ENCODE results near the gene ZNF207.
"Not testable (repeated sequence)": the region's sequence is repeated elsewhere in the genome, so short reads cannot be mapped to it uniquely, and the experiment has no call there.

Gene ZNF207

DNA sequence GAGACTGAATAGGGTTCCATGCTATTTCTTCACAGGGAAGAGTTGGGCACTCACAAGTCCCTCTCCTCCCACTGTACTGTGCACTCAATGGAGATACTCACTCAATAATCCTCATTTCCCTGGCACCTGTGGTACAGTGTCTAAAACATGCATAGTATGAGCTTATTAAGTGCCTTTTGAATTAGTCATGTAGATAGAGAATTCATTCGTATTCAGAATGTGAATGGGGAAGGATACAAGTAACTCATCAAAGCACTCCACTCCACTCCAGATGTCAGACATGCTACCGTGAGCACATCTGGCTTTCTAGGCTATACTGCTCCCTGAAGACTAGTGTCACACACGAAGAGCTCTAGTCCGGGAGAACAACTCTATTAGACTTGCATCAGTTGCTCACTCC lies 14.3 kb upstream of the ZNF207 start:
- DNase-seq, result no peak

DNA sequence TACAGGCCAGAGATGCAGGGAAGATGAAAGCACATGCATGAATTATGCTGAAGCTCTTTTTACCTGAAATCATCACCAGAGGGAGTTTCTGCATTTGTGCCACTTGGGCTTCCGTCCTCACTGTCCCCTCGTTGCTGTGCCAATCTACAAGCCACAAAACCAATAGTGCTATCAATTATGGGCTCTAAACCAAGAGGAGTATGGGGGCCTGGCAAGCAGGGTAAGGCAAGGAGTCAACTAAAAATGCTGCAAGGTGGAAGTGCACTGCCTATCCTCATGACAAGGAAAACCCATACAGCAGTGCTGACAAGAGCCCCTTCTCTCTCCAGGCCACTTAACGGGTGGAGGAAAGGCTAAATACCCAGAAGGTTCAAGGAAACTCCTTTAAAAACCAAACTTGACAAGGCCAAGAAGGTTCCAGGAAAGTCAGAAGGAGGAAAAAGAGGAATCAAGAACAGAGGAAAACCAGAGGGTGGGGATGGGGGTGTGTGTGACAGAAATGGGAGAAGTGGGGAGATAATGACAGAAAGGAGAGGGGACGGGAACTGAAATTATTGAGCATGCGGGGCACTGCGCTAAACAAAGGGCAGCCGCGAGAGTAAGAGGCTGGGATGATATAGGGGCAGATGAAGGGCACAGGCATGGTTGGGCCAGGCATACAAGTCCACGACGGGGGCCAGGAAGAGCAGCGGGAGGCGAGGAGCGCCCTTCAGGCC lies 8.7 kb upstream of the ZNF207 start:
- no peak for DNase-seq

DNA sequence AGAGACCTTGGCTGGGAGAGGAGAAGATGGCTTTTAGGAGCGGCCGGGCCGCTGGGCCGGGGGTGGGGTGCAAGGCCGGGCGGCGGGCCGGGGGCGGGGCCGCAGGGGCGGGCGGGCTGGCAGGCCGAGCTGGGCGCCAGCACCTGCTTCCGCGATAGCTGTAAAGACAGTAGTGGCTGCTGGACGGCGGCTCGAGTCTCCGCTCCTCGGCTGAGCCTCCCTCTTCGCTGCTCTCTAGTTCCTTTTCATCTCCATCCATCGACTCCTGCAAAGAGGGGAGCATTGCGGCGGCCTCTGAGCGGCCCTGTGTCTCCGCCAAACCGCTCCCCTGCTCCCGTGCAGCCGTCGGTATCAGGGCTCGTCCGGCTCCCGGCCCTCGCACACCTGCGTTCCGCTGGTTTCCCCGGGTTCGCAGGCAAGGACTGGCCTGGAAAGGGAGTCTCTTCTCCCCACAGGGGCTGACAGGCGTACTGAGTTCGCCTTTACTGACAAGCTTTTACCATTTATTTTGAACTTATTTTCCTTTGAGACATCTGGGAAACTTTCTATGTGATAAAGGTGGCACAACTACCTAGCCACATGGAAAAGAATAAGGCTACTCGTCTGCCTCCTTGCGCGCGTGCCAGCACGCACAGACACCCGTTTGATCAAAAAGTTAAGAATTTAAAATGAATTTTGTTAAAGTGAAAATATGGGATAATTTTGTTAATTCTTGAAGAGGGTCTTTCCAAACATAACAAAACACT lies 7.9 kb upstream of the ZNF207 start, which contains the start of gene C17orf75:
Gene C17orf75, minus strand, starts transcription at position 317 of the 746 bp plus-strand sequence. Its CDS starts 34 bp downstream, at position 283.
- DNase-seq, result no peak

DNA sequence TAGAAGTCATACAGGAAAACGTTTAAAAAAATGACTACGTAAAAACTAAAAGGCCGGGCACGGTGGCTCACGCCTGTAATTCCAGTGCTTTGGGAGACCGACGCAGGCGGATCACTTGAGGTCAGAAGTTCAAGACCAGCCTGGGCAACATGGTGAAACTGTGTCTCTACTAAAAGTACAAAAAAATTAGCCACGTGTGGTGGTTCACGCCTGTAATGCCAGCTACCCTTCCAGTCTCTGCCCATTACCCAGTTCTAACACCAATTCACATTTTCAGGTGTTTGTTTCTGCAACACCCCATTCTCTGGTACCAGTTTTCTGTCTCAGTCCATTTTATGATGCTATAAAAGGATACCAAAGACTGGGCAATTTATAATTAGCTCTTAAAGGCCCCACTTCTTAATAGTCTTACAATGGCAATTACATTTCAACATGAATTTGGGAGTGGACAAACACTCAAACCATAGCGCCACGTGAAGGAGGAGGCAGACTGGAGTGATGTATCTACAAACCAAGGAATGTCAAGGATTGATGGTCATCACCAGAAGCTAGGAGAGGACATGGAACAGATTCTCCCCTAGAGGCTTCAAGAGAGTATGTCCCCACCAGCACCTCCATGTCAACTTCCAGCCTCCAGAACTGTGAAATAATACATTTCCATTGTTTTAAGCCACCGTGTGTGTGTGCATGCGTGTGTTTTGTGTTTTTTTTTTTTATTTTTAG lies 7.2 kb upstream of the ZNF207 start:
- no peak for DNase-seq

DNA sequence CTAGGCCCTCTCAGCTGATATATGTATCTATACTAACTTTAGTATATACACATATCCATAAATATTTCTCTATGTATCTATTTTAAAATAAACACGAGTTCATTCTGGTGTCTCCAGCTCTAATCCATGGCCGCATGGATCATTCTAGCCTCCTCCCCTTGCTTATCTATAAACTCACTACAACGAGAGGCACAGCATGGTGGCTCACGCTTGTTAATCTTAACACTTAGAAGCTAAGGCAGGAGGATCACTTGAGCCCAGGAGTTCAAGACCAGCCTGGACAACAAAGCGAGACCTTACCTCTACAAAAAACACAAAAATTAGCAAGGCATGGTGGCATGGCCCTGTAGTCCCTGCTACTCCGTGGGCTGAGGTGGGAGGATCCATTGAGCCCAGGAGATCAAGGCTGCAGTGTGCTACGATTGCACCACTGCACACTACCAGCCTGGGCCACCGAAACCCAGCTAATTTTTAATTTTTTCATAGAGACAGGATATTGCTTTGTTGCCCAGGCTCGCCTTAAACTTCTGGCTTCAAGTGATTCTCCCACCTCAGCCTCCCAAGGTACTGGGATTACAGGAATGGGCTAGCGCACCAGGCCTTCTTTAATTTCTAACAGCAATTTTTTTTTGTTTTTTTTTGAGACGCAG lies 3.9 kb upstream of the ZNF207 start:
- no peak for DNase-seq

DNA sequence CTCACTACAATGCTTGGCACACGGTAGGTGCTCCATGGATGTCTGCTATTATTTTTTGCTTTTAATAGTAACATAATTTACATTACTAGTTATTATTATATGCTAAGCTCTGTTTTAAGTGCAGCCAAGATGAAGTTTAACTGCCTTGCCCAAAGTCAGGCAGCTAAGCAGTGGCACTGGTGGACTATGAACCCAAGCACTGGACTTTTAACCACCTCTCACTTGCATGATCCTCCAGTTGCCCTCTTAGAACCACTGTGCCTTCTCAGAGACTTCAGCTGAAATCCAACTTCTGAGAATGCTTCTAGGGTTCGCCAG lies 1.5 kb upstream of the ZNF207 start:
- DNase-seq, result no peak

DNA sequence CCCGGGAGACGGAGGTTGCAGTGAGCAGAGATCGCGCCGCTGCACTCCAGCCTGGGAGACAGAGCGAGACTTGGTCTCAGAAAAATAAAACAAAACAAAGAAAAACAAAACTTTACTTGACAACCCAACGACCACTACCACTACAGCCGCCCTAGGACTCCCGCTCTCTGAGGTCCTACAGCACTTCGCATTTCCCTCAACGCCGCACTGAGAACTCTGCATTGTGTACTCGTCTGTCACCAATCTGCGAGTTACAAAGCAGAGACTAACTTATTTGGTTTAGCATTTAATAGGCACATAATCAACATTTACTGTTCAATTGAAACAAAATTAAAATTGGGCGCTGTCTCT lies 479 bp upstream of the ZNF207 start:
- no peak for DNase-seq

DNA sequence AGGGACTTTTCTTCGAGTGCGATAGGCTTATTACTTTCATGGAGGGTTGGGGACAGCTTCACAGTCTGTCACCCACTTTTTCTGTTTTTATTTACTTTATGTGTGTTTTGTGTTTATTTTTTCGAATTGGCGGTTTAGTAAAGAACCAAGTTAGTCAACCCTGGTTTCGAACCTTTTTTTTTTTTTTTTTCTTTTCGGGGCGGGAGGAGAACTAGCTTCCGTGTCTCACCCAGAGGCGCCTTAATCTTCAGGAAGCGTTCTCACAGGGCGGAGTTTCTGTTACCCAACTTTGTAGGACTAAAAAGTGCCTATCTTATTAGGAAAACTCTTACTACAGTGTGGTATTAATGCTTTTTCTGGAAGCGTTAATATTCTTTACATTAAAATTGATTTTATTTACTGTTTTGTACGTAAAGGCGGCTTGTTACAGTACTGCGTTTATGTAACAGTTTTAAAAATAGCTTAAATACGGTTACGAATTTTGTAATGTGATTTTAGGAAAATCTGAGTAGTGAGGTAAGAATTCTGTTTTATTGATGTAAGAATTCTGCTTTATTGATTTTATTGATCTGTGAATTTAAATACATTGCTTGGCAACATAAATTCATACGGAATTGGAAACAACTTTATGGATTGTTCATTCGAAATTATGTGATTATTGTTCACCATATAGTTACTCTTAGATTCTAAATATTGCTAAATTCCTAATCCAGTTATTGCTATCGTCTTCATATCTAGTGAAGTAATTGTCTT lies 885 bp downstream of the ZNF207 start:
- DNase-seq, result no peak

DNA sequence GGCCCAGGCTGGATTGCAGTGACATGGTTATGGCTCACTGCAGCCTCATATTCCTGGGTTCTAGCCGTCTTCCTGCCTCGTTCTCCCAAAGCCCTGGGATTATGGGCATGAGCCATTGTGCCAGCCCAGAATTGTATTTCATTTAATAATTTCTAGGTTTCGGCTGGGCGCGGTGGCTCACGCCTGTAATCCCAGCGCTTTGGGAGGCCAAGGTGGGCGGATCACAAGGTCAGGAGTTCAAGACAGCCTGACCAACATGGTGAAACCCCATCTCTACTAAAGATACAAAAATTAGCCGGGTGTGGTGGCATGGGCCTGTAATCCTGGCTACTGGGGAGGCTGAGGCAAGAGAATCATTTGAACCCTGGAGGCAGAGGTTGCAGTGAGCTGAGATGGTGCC lies 2.8 kb downstream of the ZNF207 start:
- not testable (repeated sequence) for DNase-seq

DNA sequence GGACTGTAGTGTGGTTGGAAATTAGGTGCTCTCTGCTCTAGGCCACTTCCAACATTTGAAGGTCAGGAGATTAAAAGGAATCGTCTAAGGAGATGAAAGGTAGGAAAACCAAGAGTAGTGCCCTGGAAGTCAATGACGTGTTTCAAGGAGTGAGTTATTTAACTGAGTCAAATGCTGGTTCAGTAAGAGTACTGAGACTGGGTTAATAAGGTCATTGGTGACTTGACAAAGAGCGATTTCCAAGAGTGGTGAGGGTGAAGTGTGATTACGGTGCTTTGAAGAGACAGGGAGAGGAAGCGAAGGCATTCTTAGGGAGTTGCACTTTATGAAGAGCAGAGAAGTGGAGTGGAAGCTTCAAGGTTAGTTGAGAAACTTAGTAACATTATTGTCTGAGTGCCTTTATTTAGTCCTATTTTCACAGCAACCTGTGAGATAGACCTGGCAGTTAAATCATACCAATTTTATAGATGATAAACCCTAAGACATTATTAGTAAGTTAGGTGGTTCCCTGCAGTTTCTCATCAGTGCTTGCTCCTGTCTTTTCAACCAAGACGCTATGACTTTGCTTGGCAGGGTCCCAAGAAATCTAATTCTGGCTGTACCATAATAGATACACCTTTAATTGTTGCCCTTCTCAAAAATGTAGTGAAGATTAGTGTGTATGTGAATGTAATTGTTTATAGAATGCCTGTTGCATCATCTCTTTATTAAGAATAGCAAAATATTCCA lies 5.9 kb downstream of the ZNF207 start:
- no peak for DNase-seq

DNA sequence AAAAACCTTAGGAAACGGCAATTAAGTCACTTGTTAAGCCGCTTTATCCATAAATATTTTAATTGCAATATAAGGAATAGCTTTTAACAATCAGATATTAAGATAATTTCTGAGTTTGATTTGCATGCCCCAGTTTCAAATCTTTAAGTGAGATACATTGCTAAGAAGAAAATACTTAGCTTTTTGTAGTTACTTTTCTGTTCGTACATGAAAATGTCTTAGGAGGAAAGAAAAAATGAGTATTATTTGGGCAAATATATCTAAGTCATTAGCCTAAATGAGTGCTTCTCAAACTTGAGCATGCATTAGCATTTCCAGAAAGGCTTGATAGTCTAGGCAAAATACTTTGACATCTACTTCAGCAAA lies 6.4 kb downstream of the ZNF207 start:
- no peak for DNase-seq

DNA sequence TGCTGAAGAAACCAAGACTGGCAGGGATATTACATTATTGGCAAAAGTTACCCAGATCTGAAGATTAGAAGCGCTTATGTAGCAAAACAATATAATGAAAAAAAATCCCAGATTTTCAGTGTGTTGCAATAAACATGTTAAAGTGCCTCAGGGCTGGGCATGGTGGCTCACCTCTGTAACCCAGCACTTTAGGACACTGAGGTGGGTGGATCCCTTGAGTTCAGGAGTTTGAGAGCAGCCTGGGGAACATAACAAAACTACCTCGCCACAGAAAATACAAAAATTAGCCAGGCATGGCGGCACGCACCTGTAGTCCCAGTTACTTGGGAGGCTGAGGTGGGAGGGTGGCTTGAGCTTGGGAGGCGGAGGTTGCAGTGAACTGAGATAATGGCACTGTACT lies 6.8 kb downstream of the ZNF207 start:
- DNase-seq, result no peak

DNA sequence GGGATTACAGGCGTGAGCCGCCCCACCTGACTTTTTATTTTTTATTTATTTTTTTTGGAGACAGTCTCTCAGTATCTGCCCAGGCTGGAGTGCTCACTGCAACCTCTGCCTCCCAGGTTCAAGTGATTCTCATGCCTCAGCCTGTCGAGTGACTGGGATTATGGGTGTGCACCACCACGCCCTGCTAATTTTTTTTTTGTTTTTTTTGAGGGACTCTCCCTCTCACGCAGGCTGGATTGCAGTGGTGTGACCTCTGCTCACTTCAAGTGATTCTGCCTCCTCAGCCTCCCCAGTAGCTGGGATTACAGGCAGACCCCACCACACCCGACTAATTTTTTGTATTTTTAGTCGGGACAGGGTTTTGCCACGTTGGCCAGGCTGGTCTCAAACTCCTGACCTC lies 7.7 kb downstream of the ZNF207 start:
- DNase-seq, result no peak

DNA sequence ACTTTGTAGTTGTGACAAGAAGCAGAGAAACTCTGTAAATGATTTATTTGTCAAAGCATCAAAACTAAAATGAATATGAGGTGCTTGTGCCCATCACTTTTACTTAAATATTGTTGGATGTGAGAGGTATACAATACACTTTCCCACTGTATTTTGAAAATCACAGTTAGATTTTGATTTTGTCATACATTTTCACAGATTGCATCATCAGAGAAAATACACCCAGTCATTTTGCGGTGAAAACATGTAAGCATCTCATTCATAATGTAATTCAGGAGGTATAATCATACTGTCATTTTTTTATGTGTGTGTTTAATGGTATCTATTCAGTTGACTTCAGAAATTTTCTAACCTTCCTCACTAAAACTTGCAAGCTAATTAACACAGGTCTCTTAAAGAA lies 11.3 kb downstream of the ZNF207 start:
- DNase-seq, result no peak

DNA sequence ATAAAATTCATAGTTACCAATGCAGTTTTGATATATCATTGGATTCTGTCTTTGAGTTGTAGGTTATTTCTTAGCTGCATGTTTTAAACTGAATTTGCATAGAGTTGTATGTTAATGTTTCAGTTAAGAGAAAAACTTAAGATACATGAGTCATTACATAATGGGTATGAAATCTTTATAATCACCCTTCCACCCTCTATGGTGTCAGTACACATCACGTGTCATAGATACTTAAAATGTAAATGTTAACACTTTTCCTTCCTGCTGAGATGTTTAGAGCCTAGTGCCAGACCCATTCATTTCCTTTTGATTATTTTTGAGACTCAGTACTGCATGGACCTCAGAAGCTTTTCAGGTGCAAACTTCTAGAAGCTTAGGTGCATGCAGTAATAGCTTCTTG lies 20.5 kb downstream of the ZNF207 start:
- DNase-seq, result no peak

DNA sequence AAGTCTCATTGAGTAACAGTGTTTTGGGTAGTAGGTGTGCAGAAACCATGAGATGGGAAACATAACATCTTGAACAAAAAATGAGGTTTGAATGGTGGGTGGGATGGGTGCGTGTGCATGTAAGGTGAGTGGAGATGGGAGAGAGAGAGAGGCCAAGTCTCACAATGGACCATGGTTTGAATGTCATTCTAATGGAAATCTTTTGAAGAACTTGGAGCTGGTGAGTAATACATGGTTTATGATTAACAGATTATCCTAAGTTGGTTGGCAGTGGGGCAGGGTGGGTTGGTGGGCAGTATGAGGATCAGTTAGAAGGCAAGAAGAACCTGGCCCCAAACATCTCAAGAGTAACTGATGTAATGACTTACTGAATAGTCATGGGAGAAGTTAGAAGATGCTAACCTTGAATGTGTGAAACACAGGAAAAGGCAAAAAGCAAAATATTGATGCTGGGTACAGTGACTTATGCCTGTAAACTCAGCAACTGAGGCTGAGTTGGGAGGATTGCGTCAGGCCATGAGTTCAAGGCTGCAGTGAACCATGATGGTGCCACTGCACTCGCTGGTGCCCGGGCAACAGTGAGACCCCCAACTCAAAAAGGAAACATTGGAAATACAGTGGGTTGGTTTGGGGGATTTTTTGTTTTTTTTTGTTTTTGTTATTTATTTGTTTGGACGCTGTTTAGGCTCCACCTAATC lies 32.7 kb downstream of the ZNF207 start:
- no peak for DNase-seq

DNA sequence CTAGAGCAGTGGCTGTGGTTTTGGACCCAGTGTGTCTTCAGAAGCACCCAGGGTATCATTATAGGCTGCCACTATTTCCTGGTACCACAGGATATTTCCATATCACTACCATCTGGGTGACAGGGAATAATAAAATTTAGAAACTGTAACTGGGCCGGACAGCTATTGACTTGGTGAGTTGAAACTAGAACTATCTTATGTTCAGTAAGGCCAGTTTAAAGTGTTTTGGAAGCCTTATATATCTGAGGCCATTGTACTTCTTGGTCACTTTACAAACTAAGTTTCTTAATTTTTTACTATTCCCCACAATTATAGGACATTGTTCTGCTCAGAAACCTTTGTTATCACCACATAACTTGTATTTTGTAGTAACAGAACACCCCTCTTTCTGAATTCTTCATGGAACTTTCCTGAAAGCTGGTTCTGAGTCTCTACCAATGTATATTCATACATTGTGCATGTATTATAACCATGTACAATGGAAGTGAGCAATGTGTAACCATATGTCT lies 34.0 kb downstream of the ZNF207 start:
- DNase-seq, result no peak

DNA sequence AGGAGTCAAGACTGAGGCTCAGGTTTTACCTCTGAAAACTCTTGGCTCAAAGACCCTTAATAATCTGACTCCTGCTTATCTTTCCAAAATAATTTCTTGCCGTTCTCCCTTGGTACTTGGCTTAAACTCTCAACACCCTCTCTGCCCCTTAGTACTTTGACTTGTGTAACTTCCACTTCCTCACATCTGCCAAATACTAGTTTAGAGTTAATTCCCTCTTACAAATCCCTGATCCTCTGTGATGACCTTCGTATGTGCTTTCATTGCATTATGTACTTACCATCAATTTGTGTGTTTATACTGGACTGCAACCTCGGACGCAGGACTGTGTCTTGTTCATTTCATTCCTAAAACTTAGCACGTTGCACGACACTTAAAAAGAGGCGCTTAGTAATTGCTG lies 35.2 kb downstream of the ZNF207 start:
- no peak for DNase-seq

DNA sequence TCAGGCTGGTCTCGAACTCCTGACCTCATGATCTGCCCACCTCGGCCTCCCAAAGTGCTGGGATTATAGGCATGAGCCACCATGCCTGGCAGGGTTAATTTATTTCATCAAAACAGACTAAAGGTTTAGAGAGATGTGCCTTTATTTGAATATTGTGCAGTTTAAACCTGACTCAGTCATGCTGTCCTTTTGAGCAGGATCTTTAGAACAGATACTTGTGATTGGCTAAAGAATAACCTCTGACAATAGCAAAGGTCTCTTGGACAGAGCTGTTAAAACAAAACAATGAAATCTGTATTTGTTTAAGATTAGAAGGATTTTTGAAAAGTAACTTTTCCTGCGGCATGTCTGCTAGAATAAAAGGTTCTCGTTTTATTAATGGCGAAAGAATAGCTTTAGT lies 36.0 kb downstream of the ZNF207 start:
- no peak for DNase-seq

DNA sequence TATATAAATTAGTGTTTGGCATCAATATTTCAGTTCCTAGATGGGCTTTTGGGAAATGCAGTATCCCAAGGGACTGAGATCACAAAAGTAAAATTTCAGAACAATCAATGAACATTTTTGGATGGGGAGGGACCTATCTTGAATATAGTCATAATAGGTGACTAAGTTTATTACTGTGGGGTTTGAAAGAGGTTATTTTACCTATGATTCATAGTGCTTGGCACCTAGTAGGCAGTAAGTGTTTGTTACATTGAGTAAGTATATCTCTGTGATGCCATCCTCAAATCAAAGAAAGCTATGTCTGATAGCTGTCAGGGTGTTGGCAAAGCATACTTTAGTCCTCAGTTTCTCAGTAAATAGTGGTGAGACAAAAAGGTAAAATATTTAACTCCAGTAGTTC lies 36.9 kb downstream of the ZNF207 start:
- no peak for DNase-seq

DNA sequence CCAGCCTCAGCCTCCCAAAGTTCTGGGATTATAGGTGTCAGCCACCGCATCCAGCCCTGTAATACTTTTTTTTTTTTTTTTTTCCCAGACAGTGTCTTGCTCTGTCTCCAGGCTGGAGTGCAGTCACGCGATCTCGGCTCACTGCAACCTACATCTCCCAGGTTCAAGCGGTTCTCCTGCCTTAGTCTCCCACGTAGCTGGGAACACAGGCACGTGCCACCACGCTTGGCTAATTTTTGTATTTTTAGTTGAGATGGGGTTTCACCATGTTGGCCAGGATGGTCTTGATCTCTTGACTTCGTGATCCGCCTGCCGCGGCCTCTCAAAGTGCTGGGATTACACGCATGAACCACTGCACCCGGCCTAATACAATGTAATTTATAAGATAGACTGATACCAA lies 38.2 kb downstream of the ZNF207 start:
- not testable (repeated sequence) for DNase-seq
